MG63 (cell line): Measurements from ENCODE around the gene TRIM67. TPM values are rescaled to one million over a fixed set of nuclear protein-coding genes. Genes with fewer than 3 reads are reported as not detected.

Experiments used
- DNase-seq: peaks from one replicate; pipeline ENCODE4 v3.0.0-alpha.2; 2020
- H3K27me3 ChIP-seq: fragments of 250-450 bp; sonication (Bioruptor Pico); 2 replicates; pipeline ENCODE4 v1.5.1; 2020; ENCODE audit warnings: mild to moderate bottlenecking, moderate library complexity
- H3K36me3 ChIP-seq: fragments of 250-450 bp; sonication (Bioruptor Pico); 2 replicates; pipeline ENCODE4 v1.5.1; 2020; ENCODE audit warnings: mild to moderate bottlenecking, moderate library complexity
- H3K4me3 ChIP-seq: fragments of 250-450 bp; sonication (Bioruptor Pico); 2 replicates; pipeline ENCODE4 v1.5.1; 2020; ENCODE audit warnings: mild to moderate bottlenecking, moderate library complexity
- H3K9me3 ChIP-seq: fragments of 250-450 bp; sonication (Bioruptor Pico); 2 replicates; pipeline ENCODE4 v1.5.1; 2020; ENCODE audit warnings: mild to moderate bottlenecking, moderate library complexity
- total RNA-seq: library from RNA; depleted of rRNA; stranded (reverse); fragments of >200 nt; shearing (Covaris generic); gene quantifications from 2 replicates; pipeline ENCODE4 v1.2.3, GENCODE V29; 2014; ENCODE audit warnings: low replicate concordance

The TRIM67 gene
- total RNA-seq, 1 experiment from 2014 or later = not detected

DNA sequence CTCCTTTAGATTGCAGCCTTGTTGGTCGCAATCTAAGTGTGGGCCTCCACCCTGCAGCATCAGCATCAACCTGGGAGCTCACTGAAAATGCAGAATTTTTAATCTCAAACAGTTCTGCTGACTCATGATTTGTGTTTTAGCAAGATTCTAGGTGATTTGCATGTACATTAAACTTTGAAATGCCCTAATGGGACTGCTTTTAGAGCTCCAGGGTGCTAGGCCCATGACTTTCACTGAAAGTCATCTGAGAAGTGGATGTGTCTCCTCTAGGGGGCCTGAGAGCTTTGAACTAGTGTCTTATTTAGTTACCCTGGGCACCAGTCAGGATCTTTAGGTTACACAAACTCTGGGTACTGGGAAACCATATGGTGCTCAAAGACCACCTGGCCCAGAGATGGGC is 9.0 kb downstream of the TRIM67 start:
- Histone ChIP-seq H3K9me3 (no peaks in the 10 kb centered on the region), H3K27me3 (peaks cover 16% of the 10 kb centered on the region), H3K4me3 (no peak overlapping the region), H3K36me3 (no peaks in the 10 kb centered on the region)
- DNase-seq = no peak

DNA sequence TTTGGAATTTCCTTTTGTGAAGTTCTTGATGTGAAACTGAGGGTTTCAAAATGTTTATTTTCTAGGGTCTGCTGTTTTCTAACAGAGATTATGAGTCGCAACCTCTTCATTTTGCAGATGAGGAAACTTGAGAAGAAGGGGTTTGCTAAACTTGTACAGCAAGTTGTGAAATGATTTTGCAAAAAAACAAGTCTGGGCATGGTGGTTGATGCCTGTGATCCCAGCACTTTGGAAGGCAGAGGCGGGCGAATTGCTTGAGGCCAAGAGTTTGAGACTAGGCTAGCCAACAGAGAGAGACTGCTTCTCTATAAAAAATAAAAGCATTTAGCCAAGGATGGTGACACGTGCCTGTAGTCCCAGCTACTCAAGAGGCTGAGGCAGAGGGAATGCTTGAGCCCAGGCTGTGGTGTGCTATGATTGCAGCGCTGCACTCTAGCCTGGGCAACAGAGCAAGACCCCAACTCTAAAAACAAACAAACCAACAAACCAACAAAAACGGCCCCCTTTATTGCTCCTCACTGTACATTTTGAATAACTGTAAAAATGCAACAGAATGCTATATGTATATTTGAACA is 9.9 kb downstream of the TRIM67 start:
- H3K9me3 ChIP-seq = no peaks in the 10 kb centered on the region
- peak; percentile 11 for DNase-seq
- H3K36me3 ChIP-seq = no peaks in the 10 kb centered on the region

DNA sequence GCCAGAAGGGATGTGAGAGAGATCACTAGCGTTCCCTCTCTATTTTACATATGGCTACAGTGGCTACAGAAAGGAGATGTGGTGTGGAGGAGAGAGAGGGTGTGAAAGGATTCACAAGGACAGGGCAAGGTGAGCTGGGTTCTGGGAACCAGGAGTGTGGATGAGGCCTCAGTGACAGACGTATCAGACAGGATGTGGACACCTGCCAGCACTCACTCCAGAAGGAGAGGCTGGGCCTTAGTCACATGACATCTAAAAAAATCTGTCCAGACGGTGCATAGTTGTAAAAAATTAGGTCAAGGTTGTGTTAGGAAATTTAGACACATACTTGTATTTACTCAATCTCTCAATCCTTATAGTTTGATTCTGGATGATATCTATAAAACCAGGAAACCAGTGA is 10.6 kb downstream of the TRIM67 start:
- no peaks in the 10 kb centered on the region for H3K9me3 ChIP-seq
- peaks cover 24% of the 10 kb centered on the region for H3K27me3 ChIP-seq
- H3K4me3 ChIP-seq = no peak overlapping the region
- DNase-seq = no peak
- H3K36me3 ChIP-seq = no peaks in the 10 kb centered on the region

More for the DNA sequence above, 9.9 kb downstream of the TRIM67 start:
- Histone ChIP-seq H3K4me3 (no peak overlapping the region), H3K27me3 (peaks cover 20% of the 10 kb centered on the region)

DNA sequence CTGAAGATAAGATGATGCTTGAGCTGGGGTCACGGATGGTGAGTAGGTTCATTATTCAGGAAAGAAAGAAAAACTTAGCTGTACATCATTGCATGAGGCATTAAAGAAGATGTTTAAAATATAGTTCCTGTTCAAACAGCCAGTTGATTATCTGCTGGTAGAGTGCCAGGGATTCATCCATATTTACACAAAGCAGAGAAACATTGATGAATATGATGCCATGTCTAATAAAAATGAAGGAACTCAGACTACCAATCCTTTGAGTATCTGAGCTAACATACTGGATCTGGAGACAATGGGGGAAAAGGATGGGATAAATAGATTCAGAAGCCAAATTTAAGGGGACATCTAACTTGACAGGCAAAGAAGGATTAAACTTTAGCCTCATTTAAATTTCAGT is 14.6 kb downstream of the TRIM67 start:
- no peak overlapping the region for H3K4me3 ChIP-seq
- H3K9me3 ChIP-seq = 0 out of 2 replicates have a peak, but pooled peaks cover 5% of the 10 kb centered on the region
- H3K27me3 ChIP-seq = peaks cover 43% of the 10 kb centered on the region
- no peaks in the 10 kb centered on the region for H3K36me3 ChIP-seq
- DNase-seq = no peak

DNA sequence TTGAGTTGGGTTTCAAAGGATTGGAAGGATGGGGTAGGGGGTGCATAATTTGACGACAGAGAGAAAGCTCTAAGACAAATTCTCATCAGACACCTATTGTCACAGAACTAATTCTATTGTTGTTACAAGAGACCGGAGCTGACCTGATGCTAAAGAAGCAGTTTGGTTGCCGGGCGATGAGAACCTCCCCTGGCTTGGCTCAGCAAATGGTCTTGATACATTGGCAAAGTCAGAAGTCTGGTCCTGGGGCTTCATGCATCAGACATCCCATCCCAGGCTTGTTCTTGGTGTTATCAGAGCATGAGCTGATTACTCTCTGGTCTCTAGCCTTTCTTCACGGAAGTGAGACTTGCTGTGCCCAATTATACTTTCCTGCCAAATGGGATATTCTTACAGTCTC is 15.4 kb downstream of the TRIM67 start:
- Histone ChIP-seq H3K36me3 (no peaks in the 10 kb centered on the region), H3K27me3 (peaks cover 47% of the 10 kb centered on the region), H3K9me3 (0 out of 2 replicates have a peak, but pooled peaks cover 5% of the 10 kb centered on the region), H3K4me3 (no peak overlapping the region)
- no peak for DNase-seq

DNA sequence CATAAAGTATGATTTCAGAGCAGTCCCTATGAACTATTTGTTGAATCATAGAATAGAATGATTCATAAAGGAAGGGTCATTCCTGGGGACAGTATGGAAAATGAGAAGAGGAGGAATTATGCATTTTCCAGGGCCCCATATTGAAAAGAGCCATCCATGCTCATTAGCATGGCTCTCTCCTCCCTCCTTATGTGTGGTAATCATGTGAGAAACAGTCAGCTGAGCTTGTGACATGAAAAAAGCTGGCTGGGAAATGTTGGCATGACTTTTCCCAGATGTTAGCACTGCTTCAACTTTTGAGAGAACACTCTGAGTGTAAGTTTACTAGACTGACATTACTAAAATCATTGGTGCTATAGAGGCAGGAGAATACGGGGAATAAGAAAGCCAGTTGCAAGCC is 16.1 kb downstream of the TRIM67 start:
- Histone ChIP-seq H3K36me3 (no peaks in the 10 kb centered on the region), H3K27me3 (peaks cover 46% of the 10 kb centered on the region), H3K9me3 (0 out of 2 replicates have a peak, but pooled peaks cover 5% of the 10 kb centered on the region), H3K4me3 (no peak overlapping the region)
- DNase-seq = no peak

DNA sequence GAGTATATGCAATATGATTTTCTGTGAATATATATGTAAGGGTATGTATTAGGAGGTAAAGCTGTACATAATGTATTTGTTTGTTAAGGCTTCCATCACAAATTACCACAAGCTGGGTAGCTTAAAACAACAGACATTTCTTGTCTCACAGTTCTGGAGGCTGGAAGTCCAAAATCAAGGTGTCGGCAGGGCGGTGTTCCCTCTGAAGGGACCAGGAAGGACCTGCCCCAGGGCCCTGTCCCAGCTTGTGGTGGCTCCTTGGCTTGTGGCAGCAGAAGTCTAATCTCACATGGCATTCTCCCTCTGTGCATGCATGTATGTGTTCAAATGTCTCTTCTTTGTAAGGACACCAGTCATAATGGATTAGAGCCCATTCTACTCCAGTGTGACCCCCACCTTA is 17.1 kb downstream of the TRIM67 start:
- no peaks in the 10 kb centered on the region for H3K36me3 ChIP-seq
- H3K9me3 ChIP-seq = 0 out of 2 replicates have a peak, but pooled peaks cover 5% of the 10 kb centered on the region
- peaks cover 48% of the 10 kb centered on the region for H3K27me3 ChIP-seq

DNA sequence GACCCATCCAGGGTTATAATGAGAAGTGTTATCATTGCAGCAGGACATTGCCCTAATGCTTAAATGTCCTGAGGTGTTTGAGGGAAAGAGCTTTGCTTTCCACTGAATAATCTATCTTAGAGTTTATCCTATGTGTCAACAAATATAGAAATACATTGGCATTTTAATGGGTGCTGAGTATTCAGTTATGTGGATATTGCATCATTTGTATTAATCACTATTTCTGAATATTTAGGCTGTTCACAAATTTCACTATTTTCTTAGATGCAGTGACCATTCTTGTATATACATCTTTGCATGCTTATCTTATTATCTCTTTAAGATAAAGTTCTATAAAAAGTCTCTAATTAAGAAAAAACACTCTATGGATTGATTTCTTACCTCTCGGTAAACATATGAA is 18.2 kb downstream of the TRIM67 start:
- no peak overlapping the region for H3K4me3 ChIP-seq
- H3K36me3 ChIP-seq = no peaks in the 10 kb centered on the region
- 0 out of 2 replicates have a peak, but pooled peaks cover 5% of the 10 kb centered on the region for H3K9me3 ChIP-seq
- H3K27me3 ChIP-seq = peaks cover 42% of the 10 kb centered on the region
- DNase-seq = no peak

More for the DNA sequence above, 17.1 kb downstream of the TRIM67 start:
- no peak overlapping the region for H3K4me3 ChIP-seq
- DNase-seq = no peak

DNA sequence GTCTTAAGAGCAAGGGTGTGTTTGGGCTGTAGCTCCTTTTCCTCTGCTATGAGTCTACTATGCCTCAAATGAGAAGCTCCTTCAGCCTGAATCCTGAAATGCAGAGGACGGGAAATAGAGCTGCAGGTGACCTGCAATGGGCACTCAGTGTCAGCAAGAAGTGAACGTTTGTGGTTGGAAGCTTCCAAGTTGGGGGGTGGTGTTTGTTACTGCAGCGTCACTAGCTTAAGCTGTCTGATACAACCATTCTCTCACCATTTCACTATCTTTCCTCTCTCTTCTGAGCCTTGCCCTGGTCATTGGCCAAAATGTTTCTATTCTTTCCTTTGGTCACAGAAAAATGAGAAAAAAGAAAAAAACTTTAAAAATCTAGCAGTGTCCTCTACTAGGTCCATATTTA is 19.4 kb downstream of the TRIM67 start:
- Histone ChIP-seq H3K9me3 (0 out of 2 replicates have a peak, but pooled peaks cover 5% of the 10 kb centered on the region), H3K27me3 (peaks cover 33% of the 10 kb centered on the region), H3K4me3 (no peak overlapping the region), H3K36me3 (no peaks in the 10 kb centered on the region)
- DNase-seq = no peak

DNA sequence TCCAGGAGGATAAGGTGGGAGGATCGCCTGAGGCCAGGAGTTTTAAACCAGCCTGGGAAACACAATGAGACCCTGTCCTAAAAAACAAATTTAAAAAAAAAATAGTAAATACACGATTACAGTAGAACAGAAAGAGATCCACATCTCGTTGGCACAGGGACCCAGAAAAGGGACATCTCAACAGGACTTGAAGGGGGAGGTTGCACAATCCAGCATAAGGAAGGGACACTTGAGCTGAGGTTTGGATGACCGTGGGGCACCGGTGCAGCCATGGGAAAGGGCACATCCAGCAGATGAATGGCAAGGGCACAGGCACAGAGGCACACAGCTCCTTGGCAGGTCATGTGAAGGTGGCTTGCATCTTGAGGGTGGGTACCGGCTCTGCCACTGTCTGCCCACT is 20.5 kb downstream of the TRIM67 start:
- Histone ChIP-seq H3K27me3 (peaks cover 30% of the 10 kb centered on the region), H3K4me3 (no peak overlapping the region), H3K9me3 (0 out of 2 replicates have a peak, but pooled peaks cover 5% of the 10 kb centered on the region), H3K36me3 (no peaks in the 10 kb centered on the region)
- DNase-seq = no peak

DNA sequence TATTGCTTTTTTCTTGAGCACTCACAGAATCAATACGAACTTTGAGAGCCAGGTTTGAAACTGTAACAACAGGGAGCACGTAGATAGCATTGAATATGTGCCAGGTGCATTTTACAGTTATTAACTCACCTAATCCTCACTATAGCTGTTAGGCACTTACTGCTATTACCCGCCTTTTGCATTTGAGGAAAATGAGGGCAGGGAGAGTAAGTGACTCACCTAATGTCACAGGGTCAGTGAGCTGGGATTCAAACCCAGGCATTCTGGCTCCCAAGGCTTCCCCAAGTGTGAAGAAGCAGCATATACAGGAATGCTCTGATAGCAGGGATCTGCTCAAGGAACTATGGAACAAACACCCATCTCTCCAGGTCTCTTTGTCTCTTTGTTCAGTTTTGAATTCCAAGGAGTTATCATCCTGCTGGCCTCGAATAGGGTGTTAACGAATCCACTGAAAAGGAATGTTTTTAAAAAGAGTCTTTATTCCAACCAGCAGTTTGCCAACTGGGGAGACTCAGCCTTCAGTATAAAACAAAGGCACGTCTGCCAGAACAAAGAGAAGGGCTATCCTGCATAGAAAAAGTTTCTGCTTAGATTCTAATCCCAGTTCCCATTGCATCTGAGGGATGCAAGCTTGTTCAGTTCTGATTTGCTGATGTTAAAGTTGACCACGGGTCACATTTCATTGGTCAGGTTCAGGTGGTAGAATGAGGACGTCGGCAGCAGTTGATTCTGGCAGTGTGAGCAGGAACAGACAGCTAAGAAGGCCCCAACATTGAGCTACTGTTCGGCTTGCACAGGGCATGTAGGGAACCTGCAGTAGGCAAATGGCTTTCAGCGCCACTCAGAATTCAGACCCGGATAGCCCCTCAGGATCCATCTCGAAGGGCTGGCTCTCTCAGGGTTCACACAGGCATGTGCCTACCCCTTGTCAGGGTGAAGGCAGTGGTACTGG is 22.1 kb downstream of the TRIM67 start:
- no peak for DNase-seq
- Histone ChIP-seq H3K36me3 (no peaks in the 10 kb centered on the region), H3K4me3 (no peak overlapping the region), H3K9me3 (no peaks in the 10 kb centered on the region), H3K27me3 (peaks cover 22% of the 10 kb centered on the region)

DNA sequence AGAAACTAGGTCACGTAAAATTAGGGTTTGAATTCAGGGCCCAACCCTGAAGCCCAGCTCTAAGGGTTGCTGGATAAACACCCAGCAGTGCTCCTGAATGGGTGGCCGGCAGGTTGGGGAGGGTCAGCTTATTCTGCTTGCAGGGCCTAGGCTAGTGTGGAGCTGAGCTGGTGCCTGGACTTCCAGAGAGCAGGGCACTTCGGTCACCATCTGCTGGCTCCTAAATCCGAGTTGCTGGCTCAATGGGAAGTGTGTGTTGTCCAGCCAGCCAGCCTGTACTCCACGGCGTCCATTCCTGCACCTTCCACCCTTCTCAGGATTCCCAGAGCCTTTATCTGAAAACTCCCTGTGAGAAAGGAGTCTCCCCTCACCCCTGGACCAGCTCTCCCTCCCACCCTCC is 23.0 kb downstream of the TRIM67 start:
- no peak for DNase-seq
- peaks cover 16% of the 10 kb centered on the region for H3K27me3 ChIP-seq

DNA sequence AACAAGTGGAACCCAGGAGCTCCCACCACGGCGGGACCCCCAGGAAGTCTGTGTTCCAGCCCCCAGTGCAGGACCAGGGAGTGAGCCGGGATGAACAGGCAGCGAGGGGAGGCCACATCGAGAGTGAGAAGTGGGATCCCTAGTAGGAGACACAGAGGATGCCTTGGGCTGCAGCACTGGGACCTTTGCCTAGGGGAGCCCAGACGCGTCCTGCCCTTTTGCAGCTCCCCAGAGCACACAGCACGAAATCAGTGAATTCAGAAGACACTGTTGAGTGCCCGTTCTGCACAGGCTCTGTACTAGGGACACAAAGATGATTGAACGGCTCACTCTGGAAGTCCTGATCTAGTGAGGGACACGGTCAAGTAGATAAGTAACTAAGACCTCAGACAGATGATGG is 23.5 kb downstream of the TRIM67 start:
- peaks cover 16% of the 10 kb centered on the region for H3K27me3 ChIP-seq
- H3K9me3 ChIP-seq = no peaks in the 10 kb centered on the region
- no peak overlapping the region for H3K4me3 ChIP-seq
- DNase-seq = no peak
- no peaks in the 10 kb centered on the region for H3K36me3 ChIP-seq

More for the DNA sequence above, 23.0 kb downstream of the TRIM67 start:
- Histone ChIP-seq H3K4me3 (no peak overlapping the region), H3K36me3 (no peaks in the 10 kb centered on the region), H3K9me3 (no peaks in the 10 kb centered on the region)

DNA sequence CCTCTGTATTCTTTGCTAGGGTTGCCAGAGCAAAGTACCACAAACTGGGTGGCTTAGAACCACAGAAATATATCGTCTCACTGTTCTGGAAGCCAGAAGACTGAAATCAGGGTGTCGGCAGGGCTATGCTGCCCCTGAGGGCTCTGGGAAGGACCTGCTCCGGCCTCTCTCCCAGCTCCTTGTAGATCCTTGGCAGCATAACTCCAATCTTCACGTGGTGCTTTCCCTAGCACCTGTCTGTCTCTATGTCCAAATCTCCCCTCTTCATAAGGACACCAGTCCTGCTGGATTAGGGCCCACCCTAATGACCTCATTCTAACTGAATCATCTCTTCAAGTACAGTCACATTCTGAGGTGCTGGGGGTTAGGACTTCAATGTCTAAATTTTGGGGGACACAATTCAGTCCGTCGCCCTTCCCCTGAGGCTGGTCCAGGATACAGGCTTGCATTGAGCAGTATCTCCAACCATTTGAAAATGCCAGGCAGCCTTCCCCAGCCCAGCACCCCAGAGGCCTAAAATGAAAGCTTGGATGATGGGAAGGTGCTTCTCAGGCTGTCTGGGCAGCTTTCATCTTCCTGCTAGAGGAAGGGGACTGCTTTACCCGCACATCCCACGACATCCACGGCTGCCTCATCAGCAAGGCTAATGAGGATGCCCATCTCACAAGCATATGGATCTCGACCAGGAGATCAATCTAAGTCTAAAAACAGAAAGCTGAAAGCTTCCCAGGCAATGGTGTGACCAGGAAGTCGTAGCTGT is 24.7 kb downstream of the TRIM67 start:
- no peaks in the 10 kb centered on the region for H3K9me3 ChIP-seq
- no peaks in the 10 kb centered on the region for H3K36me3 ChIP-seq
- no peak for DNase-seq
- H3K4me3 ChIP-seq = no peak overlapping the region
- peaks cover 16% of the 10 kb centered on the region for H3K27me3 ChIP-seq

DNA sequence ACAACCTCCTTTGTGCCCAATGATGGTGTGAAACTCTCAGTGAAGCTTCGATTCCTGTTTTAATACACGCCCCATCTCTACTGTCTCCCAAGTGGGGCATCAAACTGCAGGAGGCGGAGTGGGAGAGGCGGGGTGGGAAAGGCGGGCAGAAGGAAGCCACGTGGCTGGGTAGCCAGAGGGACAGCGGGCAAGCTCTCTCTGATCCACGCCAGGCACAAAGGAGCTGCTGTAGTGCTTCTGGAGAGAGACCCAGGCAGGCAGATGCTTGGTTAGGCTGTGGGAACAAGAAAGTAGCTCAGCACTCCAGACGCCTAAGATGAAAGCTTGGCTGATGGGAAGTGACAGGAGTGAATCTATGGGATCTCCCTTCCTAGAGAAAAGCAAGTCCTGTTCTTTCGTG is 25.7 kb downstream of the TRIM67 start:
- Histone ChIP-seq H3K27me3 (peaks cover 12% of the 10 kb centered on the region), H3K4me3 (no peak overlapping the region), H3K36me3 (no peaks in the 10 kb centered on the region), H3K9me3 (no peaks in the 10 kb centered on the region)
- DNase-seq = no peak

DNA sequence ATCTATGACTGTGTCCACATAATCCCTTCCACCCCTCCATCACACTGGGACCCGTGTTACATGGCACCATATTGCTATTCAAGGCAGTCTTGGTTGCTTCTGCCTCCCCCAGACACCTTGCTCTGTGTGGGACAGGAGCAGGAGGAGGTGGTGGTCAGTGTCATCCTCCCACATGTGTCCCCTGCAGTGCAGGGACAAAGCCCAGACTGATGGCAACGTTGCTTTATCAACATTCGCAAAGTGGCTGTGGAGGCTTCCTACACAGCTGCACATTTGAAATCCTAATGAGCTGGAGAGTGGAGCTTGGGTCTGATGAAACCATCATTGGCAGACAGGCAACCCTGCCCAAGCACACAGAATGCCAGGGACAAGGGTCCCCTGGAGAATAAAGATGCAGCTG is 26.2 kb downstream of the TRIM67 start:
- H3K36me3 ChIP-seq = no peaks in the 10 kb centered on the region
- no peak for DNase-seq
- H3K4me3 ChIP-seq = no peak overlapping the region
- H3K9me3 ChIP-seq = no peaks in the 10 kb centered on the region
- H3K27me3 ChIP-seq = peaks cover 11% of the 10 kb centered on the region

DNA sequence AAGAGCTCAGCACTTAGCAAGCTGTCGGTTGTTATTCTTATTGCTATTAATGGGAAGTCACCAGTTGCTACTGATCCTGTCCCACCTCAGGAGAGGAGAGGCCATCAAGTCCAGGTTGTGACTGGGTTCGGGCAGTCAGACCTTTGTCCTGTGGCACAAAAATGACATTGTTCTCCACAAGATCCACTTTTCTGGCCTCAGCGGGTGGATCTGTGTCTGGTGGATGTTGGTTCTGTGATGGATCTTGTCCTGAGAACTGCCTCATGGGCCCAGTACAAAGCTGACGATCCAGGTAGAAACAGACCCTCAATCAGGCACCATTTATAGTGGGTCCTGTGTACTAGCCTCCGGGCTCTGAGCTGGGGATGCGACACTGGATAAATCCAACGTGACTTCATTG is 26.9 kb downstream of the TRIM67 start:
- H3K36me3 ChIP-seq = no peaks in the 10 kb centered on the region

More for the DNA sequence above, 26.9 kb downstream of the TRIM67 start:
- no peaks in the 10 kb centered on the region for H3K9me3 ChIP-seq
- no peak for DNase-seq
- peaks cover 6% of the 10 kb centered on the region for H3K27me3 ChIP-seq
- H3K4me3 ChIP-seq = no peak overlapping the region
